ENCODE data around the gene DDI2.

- TF ChIP-seq CTCF (tag by site-specific recombination; IDR thresholded peaks at IDR 0.05) (no peak), ZNF138 (tag by site-specific recombination; IDR thresholded peaks at IDR 0.05; ENCODE audit: borderline replicate concordance) (no peak)
Measured at GRCh38 chr1:15639931-15640330, 22.7 kb downstream of the DDI2 start.
